ENCODE measurements around the gene MMP7. TPM values are rescaled to one million over a fixed set of nuclear protein-coding genes. Genes with fewer than 3 reads are reported as not detected.

The MMP7 gene
- total RNA-seq, 1 donor from 2014 or later, result not detected

- no peak for TF ChIP-seq CTCF (IDR thresholded peaks at IDR 0.05; ENCODE audit: partially characterized antibody, unreplicated experiment)
- no peaks in the 10 kb centered on the region for H3K36me3 Mint-ChIP-seq (ENCODE audit: unreplicated experiment)
- DNase-seq, result no peak
- H3K4me3 Mint-ChIP-seq (ENCODE audit: unreplicated experiment), result no peak overlapping the region
- no peaks in the 10 kb centered on the region for H3K4me1 Mint-ChIP-seq (ENCODE audit: low read depth, unreplicated experiment)
- H3K27me3 Mint-ChIP-seq (ENCODE audit: unreplicated experiment), result no peaks in the 10 kb centered on the region
- H3K27ac Mint-ChIP-seq (ENCODE audit: unreplicated experiment), result no peak overlapping the region
- no peaks in the 10 kb centered on the region for H3K9me3 Mint-ChIP-seq (ENCODE audit: unreplicated experiment)
Measured at GRCh38 chr11:102522312-102523188, 8.0 kb downstream of the MMP7 start.

GRCh38 chr11:102521121-102521520, 9.4 kb downstream of the MMP7 start:
- Mint-ChIP-seq H3K27me3 (ENCODE audit: unreplicated experiment) (no peaks in the 10 kb centered on the region), H3K27ac (ENCODE audit: unreplicated experiment) (no peak overlapping the region), H3K36me3 (ENCODE audit: unreplicated experiment) (no peaks in the 10 kb centered on the region), H3K4me3 (ENCODE audit: unreplicated experiment) (no peak overlapping the region), H3K4me1 (ENCODE audit: low read depth, unreplicated experiment) (no peaks in the 10 kb centered on the region), H3K9me3 (ENCODE audit: unreplicated experiment) (no peaks in the 10 kb centered on the region)
- TF ChIP-seq CTCF (IDR thresholded peaks at IDR 0.05; ENCODE audit: partially characterized antibody, unreplicated experiment), result no peak
- DNase-seq, result no peak

- no peaks in the 10 kb centered on the region for H3K36me3 Mint-ChIP-seq (ENCODE audit: unreplicated experiment)
- H3K27ac Mint-ChIP-seq (ENCODE audit: unreplicated experiment), result no peak overlapping the region
- H3K27me3 Mint-ChIP-seq (ENCODE audit: unreplicated experiment), result no peaks in the 10 kb centered on the region
Measured at GRCh38 chr11:102520514-102520913, 10.0 kb downstream of the MMP7 start.

DNA sequence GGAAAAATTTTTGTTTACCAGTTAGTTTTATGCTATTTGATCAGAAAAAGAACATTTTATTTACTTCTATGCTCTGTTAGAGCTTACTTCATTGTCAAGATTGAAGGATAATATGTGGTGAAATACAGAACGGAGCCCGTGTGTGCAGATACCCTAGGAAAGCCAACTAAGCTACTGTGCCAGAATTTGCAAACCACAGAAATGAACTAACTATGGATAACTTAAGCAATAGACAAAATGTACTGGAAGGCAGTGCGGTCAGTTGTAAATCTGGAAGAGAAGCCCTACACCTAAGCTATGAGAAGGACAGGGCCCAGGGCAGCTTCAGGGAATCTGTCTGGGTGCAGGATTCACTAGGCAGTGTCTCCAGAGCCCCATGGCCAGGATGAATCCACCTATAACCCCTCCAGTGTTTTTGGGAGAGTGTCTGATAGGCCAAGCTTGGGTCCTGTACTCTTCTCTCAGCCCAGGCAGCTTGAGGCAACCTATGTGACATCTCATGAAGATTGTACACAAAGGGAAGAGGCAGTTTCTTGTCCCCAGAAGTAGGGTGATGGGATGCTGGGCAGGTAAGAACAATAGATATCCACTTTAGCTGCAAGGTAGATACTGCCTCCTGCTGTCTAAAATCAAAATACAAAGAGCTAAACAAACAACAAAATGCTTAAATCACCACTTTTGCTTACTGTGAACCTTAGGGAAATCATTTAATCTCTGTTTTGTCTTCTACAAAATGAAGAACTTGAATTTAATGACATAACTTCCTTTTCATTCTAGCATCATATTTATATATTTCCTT, 12.1 kb downstream of the MMP7 start:
- no peak overlapping the region for H3K4me3 Mint-ChIP-seq (ENCODE audit: unreplicated experiment)
- no peak for TF ChIP-seq CTCF (IDR thresholded peaks at IDR 0.05; ENCODE audit: partially characterized antibody, unreplicated experiment)
- H3K27me3 Mint-ChIP-seq (ENCODE audit: unreplicated experiment), result no peaks in the 10 kb centered on the region
- no peaks in the 10 kb centered on the region for H3K4me1 Mint-ChIP-seq (ENCODE audit: low read depth, unreplicated experiment)
- no peaks in the 10 kb centered on the region for H3K9me3 Mint-ChIP-seq (ENCODE audit: unreplicated experiment)
- no peaks in the 10 kb centered on the region for H3K36me3 Mint-ChIP-seq (ENCODE audit: unreplicated experiment)
- H3K27ac Mint-ChIP-seq (ENCODE audit: unreplicated experiment), result no peak overlapping the region
- DNase-seq, result no peak

More at GRCh38 chr11:102520514-102520913, 10.0 kb downstream of the MMP7 start:
- TF ChIP-seq CTCF (IDR thresholded peaks at IDR 0.05; ENCODE audit: partially characterized antibody, unreplicated experiment), result no peak
- H3K9me3 Mint-ChIP-seq (ENCODE audit: unreplicated experiment), result no peaks in the 10 kb centered on the region
- DNase-seq, result no peak
- H3K4me1 Mint-ChIP-seq (ENCODE audit: low read depth, unreplicated experiment), result no peaks in the 10 kb centered on the region
- no peak overlapping the region for H3K4me3 Mint-ChIP-seq (ENCODE audit: unreplicated experiment)

Data from glutamatergic neuron (in vitro differentiated cells).